ENCODE data around the gene TMEM30A. TPM values are rescaled to one million over a fixed set of nuclear protein-coding genes. Genes with fewer than 3 reads are reported as not detected.
A peak's percentile ranks its signal among the peaks of the same experiment; 100 is the strongest.

The TMEM30A gene
- total RNA-seq, 1 donor from 2014 or later = 74.4 TPM

DNA sequence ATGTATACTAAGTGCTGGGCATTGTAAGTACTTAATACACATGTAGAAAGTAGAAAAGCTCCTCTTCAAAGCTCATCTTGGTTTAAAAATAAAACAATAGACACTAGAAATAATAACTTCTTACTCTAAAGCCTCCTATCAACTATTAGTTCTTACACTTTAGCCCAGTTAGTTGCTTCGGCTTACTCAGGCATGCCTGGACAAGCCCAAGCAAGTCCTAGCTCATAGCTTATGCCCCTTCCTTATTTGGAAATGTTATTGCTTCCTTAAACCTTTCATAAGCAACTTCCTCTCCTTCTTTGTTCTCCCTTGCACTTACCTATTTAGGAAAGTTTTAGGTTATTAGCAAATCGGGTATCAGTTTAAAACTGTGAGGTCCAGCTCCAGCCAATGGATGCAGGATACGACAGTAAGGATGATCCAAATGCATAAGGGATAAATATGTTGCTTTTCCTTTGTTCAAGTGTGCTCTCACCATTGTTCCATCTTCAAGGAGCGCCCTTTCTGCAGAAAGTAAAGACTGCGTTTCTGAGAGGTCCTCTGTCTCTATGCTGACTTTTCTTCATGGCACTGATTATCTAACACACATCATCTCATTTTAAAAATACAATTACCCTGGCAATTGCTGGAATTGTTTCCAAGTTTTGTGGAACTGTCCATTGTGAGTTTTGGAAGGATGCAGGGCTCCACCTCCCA is 12.3 kb downstream of the TMEM30A start:
- no peak for TF ChIP-seq CTCF (IDR thresholded peaks at IDR 0.05; ENCODE audit: unreplicated experiment)
- H3K4me3 Mint-ChIP-seq (ENCODE audit: low read depth) = no peak overlapping the region
- H3K27me3 Mint-ChIP-seq = no peaks in the 10 kb centered on the region
- H3K27ac Mint-ChIP-seq = peak overlapping the region; percentile 39
- peaks cover 10% of the 10 kb centered on the region for H3K9me3 Mint-ChIP-seq (ENCODE audit: low read depth)
- peaks cover 41% of the 10 kb centered on the region for H3K36me3 Mint-ChIP-seq (ENCODE audit: insufficient read depth)
- no peak for DNase-seq (ENCODE audit: low spot score, unreplicated experiment)
- H3K4me1 Mint-ChIP-seq (ENCODE audit: low read depth) = peaks cover 26% of the 10 kb centered on the region

GRCh38 chr6:75268988-75269354 is 15.6 kb downstream of the TMEM30A start:
- Mint-ChIP-seq H3K4me1 (ENCODE audit: low read depth) (peaks cover 21% of the 10 kb centered on the region), H3K27me3 (no peaks in the 10 kb centered on the region), H3K27ac (no peak overlapping the region), H3K36me3 (ENCODE audit: insufficient read depth) (peaks cover 29% of the 10 kb centered on the region), H3K9me3 (ENCODE audit: low read depth) (peaks cover 5% of the 10 kb centered on the region), H3K4me3 (ENCODE audit: low read depth) (no peak overlapping the region)
- no peak for TF ChIP-seq CTCF (IDR thresholded peaks at IDR 0.05; ENCODE audit: unreplicated experiment)
- no peak for DNase-seq (ENCODE audit: low spot score, unreplicated experiment)

- Mint-ChIP-seq H3K36me3 (ENCODE audit: insufficient read depth) (peaks cover 25% of the 10 kb centered on the region), H3K9me3 (ENCODE audit: low read depth) (peaks cover 5% of the 10 kb centered on the region), H3K27ac (peak overlapping the region; percentile 86), H3K4me1 (ENCODE audit: low read depth) (peaks cover 21% of the 10 kb centered on the region), H3K4me3 (ENCODE audit: low read depth) (no peak overlapping the region), H3K27me3 (no peaks in the 10 kb centered on the region)
- no peak for TF ChIP-seq CTCF (IDR thresholded peaks at IDR 0.05; ENCODE audit: unreplicated experiment)
- no peak for DNase-seq (ENCODE audit: low spot score, unreplicated experiment)
Measured at GRCh38 chr6:75268121-75268987, 16.2 kb downstream of the TMEM30A start.

GRCh38 chr6:75267461-75267860 is 17.1 kb downstream of the TMEM30A start:
- H3K4me1 Mint-ChIP-seq (ENCODE audit: low read depth) = peaks cover 21% of the 10 kb centered on the region

More at GRCh38 chr6:75267461-75267860, 17.1 kb downstream of the TMEM30A start:
- H3K36me3 Mint-ChIP-seq (ENCODE audit: insufficient read depth) = peaks cover 21% of the 10 kb centered on the region
- H3K9me3 Mint-ChIP-seq (ENCODE audit: low read depth) = peaks cover 2% of the 10 kb centered on the region
- no peak for TF ChIP-seq CTCF (IDR thresholded peaks at IDR 0.05; ENCODE audit: unreplicated experiment)
- no peaks in the 10 kb centered on the region for H3K27me3 Mint-ChIP-seq
- no peak for DNase-seq (ENCODE audit: low spot score, unreplicated experiment)
- no peak overlapping the region for H3K4me3 Mint-ChIP-seq (ENCODE audit: low read depth)
- H3K27ac Mint-ChIP-seq = no peak overlapping the region

Measured in progenitor cell of endocrine pancreas (in vitro differentiated cells).